CD4-positive, alpha-beta T cell treated with Interleukin-6 for 4 hours (primary cell): Measurements from ENCODE around the gene SPAST.
A peak's percentile ranks its signal among the peaks of the same experiment; 100 is the strongest.
"Not testable (repeated sequence)": the region's sequence is repeated elsewhere in the genome, so short reads cannot be mapped to it uniquely, and the experiment has no call there.

Experiments
- DNase-seq: peaks from one replicate; pipeline ENCODE4 v3.0.0-alpha.2; 2020; ENCODE audit warnings: mixed read lengths

Gene SPAST

GRCh38 chr2:32063310-32064020 is at the start of gene SPAST:
TSS of gene SPAST (plus strand) at chr2:32063556. CDS start at chr2:32063832, 276 bp downstream.
- peak; percentile 99 for DNase-seq

- not testable (repeated sequence) for DNase-seq
Measured at GRCh38 chr2:32018789-32019482, 44.4 kb upstream of the SPAST start.

- not testable (repeated sequence) for DNase-seq
Measured at GRCh38 chr2:32034198-32034887, 29.0 kb upstream of the SPAST start.

- DNase-seq = peak; percentile 92
Measured at GRCh38 chr2:32039447-32040219, 23.7 kb upstream of the SPAST start, which contains the start of gene DPY30. TSS of gene DPY30 (minus strand) at chr2:32039805. CDS start at chr2:32039456, 349 bp downstream.

- no peak for DNase-seq
Measured at GRCh38 chr2:32043561-32043960, 19.8 kb upstream of the SPAST start.

GRCh38 chr2:32051836-32052439 is 11.4 kb upstream of the SPAST start:
- no peak for DNase-seq

GRCh38 chr2:32054583-32054982 is 8.8 kb upstream of the SPAST start:
- DNase-seq = not testable (repeated sequence)

- no peak for DNase-seq
Measured at GRCh38 chr2:32058130-32058529, 5.2 kb upstream of the SPAST start.

- no peak for DNase-seq
Measured at GRCh38 chr2:32060266-32060665, 3.1 kb upstream of the SPAST start.

GRCh38 chr2:32061430-32061829 is 1.9 kb upstream of the SPAST start:
- DNase-seq = no peak

GRCh38 chr2:32061973-32062861 is 1.1 kb upstream of the SPAST start:
- DNase-seq = no peak

- no peak for DNase-seq
Measured at GRCh38 chr2:32064021-32064601, 755 bp downstream of the SPAST start.

- no peak for DNase-seq
Measured at GRCh38 chr2:32064713-32065112, 1.4 kb downstream of the SPAST start.

GRCh38 chr2:32067549-32067948 is 4.2 kb downstream of the SPAST start:
- no peak for DNase-seq

GRCh38 chr2:32074134-32074506 is 10.8 kb downstream of the SPAST start:
- DNase-seq = no peak

GRCh38 chr2:32095671-32096070 is 32.3 kb downstream of the SPAST start:
- DNase-seq = no peak

GRCh38 chr2:32108111-32108510 is 44.8 kb downstream of the SPAST start:
- no peak for DNase-seq

- DNase-seq = no peak
Measured at GRCh38 chr2:32118055-32118454, 54.7 kb downstream of the SPAST start.

- DNase-seq = no peak
Measured at GRCh38 chr2:32119161-32119560, 55.8 kb downstream of the SPAST start.

GRCh38 chr2:32124660-32125059 is 61.3 kb downstream of the SPAST start:
- no peak for DNase-seq

- no peak for DNase-seq
Measured at GRCh38 chr2:32128636-32129035, 65.3 kb downstream of the SPAST start.
